ENCODE results near the gene P2RY2. TPM values are rescaled to one million over a fixed set of nuclear protein-coding genes. Genes with fewer than 3 reads are reported as not detected.

P2RY2 gene
- total and polyA plus RNA-seq, 2 experiments from 2014 or later: 0.63 to 1.6 TPM

DNA sequence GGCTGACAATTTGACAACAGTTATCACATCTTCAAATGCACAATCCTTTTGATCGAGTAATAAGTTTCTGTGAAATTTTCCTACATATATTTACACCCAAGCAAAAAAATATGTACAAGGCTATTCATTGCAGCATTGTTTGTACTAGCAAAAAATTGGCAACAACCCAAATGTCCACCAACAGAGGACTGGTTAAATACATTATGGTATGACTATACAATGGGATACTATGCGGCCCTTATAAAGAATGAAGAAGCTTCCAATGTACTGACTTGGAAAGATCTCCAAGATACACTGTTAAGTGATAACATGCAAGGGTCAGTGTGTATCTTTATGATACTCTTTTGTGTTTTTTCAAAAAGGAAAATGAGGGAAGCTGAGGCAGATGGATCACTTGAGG is 8.2 kb upstream of the P2RY2 start:
- TF ChIP-seq EZH2 (IDR thresholded peaks at IDR 0.05; ENCODE audit: low read depth, unreplicated experiment): no peak
- TF ChIP-seq, protein P1, sequence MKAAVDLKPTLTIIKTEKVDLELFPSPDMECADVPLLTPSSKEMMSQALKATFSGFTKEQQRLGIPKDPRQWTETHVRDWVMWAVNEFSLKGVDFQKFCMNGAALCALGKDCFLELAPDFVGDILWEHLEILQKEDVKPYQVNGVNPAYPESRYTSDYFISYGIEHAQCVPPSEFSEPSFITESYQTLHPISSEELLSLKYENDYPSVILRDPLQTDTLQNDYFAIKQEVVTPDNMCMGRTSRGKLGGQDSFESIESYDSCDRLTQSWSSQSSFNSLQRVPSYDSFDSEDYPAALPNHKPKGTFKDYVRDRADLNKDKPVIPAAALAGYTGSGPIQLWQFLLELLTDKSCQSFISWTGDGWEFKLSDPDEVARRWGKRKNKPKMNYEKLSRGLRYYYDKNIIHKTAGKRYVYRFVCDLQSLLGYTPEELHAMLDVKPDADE (IDR thresholded peaks at IDR 0.05): no peak
- ATAC-seq: no peak
- H3K27ac Mint-ChIP-seq: no peak overlapping the region
- no peaks in the 10 kb centered on the region for H3K9me3 Mint-ChIP-seq
- no peaks in the 10 kb centered on the region for H3K9me2 ChIP-seq (ENCODE audit: insufficient read depth)
- no peaks in the 10 kb centered on the region for H4K20me1 ChIP-seq (replicated peaks; ENCODE audit: insufficient read depth)
- no peaks in the 10 kb centered on the region for H3K4me1 Mint-ChIP-seq
- H3K27me3 ChIP-seq (ENCODE audit: insufficient read depth): no peaks in the 10 kb centered on the region
- no peaks in the 10 kb centered on the region for H3K36me3 Mint-ChIP-seq (ENCODE audit: low read depth)
- H3K4me3 ChIP-seq: no peak overlapping the region
- H3K4me3 Mint-ChIP-seq: no peak overlapping the region
- DNase-seq (ENCODE audit: low spot score): no peak
- no peak overlapping the region for H3K4me2 ChIP-seq
- H3K27ac ChIP-seq (ENCODE audit: low read depth): no peak overlapping the region
- H3K36me3 ChIP-seq (ENCODE audit: insufficient read depth): no peaks in the 10 kb centered on the region
- H3K4me1 ChIP-seq (ENCODE audit: insufficient read depth): no peaks in the 10 kb centered on the region
- H2AFZ ChIP-seq: no peak overlapping the region
- H3K27me3 Mint-ChIP-seq (ENCODE audit: insufficient read depth, low read depth, poor library complexity): peaks cover 3% of the 10 kb centered on the region
- H3F3A ChIP-seq (replicated peaks; ENCODE audit: low read depth): no peaks in the 10 kb centered on the region
- no peaks in the 10 kb centered on the region for H3K79me2 ChIP-seq (replicated peaks; ENCODE audit: insufficient read depth)

DNA sequence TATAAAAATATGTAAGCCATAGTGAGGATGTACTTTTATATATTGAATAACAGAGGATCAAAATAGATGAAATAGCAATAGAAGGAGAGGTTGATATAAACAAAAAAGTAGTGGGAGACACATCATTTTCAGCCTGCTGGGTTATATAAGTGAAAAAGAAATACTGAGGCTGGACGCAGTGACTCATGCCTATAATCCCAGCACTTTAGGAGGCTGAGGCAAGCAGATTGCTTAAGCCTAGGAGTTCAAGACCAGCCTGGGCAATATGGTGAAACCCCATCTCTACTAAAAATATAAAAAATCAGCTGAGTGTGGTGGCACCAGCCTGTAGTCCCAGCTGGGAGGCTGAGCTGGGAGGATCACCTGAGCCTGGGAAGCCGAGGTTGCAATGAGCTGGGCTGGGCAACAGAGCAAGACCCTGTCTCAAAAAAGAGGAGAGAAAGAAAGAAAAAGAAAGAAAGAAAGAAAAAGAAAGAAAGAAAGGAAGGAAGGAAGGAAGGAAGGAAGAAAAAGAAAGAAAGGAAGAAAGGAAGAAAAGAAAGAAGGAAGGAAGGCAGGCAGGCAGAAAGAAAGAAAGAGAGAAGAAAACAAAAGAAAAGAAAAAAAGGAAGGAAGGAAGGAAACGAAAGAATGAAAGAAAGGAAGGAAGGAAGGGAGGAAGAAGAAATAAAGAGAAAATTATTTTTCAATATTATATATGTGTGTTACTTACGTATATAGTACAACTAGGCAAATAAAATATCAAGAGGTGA is 7.0 kb upstream of the P2RY2 start:
- no peaks in the 10 kb centered on the region for H3K9me2 ChIP-seq (ENCODE audit: insufficient read depth)
- no peak overlapping the region for H2AFZ ChIP-seq
- no peaks in the 10 kb centered on the region for H3K36me3 Mint-ChIP-seq (ENCODE audit: low read depth)
- H3K4me3 ChIP-seq: no peak overlapping the region
- ATAC-seq (no peak), DNase-seq (ENCODE audit: low spot score) (no peak)
- no peaks in the 10 kb centered on the region for H3K9me3 Mint-ChIP-seq
- H3K27ac Mint-ChIP-seq: no peak overlapping the region
- H4K20me1 ChIP-seq (replicated peaks; ENCODE audit: insufficient read depth): no peaks in the 10 kb centered on the region
- no peaks in the 10 kb centered on the region for H3K36me3 ChIP-seq (ENCODE audit: insufficient read depth)
- no peak overlapping the region for H3K4me3 Mint-ChIP-seq
- no peaks in the 10 kb centered on the region for H3K4me1 ChIP-seq (ENCODE audit: insufficient read depth)
- no peaks in the 10 kb centered on the region for H3K27me3 ChIP-seq (ENCODE audit: insufficient read depth)
- no peaks in the 10 kb centered on the region for H3K4me1 Mint-ChIP-seq
- H3K79me2 ChIP-seq (replicated peaks; ENCODE audit: insufficient read depth): no peaks in the 10 kb centered on the region
- peaks cover 3% of the 10 kb centered on the region for H3K27me3 Mint-ChIP-seq (ENCODE audit: insufficient read depth, low read depth, poor library complexity)
- no peaks in the 10 kb centered on the region for H3F3A ChIP-seq (replicated peaks; ENCODE audit: low read depth)
- H3K4me2 ChIP-seq: no peak overlapping the region
- H3K27ac ChIP-seq (ENCODE audit: low read depth): no peak overlapping the region
- TF ChIP-seq EZH2phosphoT487 (IDR thresholded peaks at IDR 0.05; ENCODE audit: unreplicated experiment) (no peak), STAT1 (IDR thresholded peaks at IDR 0.05; ENCODE audit: unreplicated experiment) (no peak), ZNF331 (CRISPR knock-in tag; IDR thresholded peaks at IDR 0.05; ENCODE audit: low read depth) (no peak), NANOG (IDR thresholded peaks at IDR 0.05; ENCODE audit: borderline replicate concordance) (no peak), ZNF114 (CRISPR knock-in tag; IDR thresholded peaks at IDR 0.05) (no peak)
- TF ChIP-seq, protein P2, sequence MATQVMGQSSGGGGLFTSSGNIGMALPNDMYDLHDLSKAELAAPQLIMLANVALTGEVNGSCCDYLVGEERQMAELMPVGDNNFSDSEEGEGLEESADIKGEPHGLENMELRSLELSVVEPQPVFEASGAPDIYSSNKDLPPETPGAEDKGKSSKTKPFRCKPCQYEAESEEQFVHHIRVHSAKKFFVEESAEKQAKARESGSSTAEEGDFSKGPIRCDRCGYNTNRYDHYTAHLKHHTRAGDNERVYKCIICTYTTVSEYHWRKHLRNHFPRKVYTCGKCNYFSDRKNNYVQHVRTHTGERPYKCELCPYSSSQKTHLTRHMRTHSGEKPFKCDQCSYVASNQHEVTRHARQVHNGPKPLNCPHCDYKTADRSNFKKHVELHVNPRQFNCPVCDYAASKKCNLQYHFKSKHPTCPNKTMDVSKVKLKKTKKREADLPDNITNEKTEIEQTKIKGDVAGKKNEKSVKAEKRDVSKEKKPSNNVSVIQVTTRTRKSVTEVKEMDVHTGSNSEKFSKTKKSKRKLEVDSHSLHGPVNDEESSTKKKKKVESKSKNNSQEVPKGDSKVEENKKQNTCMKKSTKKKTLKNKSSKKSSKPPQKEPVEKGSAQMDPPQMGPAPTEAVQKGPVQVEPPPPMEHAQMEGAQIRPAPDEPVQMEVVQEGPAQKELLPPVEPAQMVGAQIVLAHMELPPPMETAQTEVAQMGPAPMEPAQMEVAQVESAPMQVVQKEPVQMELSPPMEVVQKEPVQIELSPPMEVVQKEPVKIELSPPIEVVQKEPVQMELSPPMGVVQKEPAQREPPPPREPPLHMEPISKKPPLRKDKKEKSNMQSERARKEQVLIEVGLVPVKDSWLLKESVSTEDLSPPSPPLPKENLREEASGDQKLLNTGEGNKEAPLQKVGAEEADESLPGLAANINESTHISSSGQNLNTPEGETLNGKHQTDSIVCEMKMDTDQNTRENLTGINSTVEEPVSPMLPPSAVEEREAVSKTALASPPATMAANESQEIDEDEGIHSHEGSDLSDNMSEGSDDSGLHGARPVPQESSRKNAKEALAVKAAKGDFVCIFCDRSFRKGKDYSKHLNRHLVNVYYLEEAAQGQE (IDR thresholded peaks at IDR 0.05; ENCODE audit: unreplicated experiment): no peak
- TF ChIP-seq, protein P1 (IDR thresholded peaks at IDR 0.05): no peak
- TF ChIP-seq, protein P3, sequence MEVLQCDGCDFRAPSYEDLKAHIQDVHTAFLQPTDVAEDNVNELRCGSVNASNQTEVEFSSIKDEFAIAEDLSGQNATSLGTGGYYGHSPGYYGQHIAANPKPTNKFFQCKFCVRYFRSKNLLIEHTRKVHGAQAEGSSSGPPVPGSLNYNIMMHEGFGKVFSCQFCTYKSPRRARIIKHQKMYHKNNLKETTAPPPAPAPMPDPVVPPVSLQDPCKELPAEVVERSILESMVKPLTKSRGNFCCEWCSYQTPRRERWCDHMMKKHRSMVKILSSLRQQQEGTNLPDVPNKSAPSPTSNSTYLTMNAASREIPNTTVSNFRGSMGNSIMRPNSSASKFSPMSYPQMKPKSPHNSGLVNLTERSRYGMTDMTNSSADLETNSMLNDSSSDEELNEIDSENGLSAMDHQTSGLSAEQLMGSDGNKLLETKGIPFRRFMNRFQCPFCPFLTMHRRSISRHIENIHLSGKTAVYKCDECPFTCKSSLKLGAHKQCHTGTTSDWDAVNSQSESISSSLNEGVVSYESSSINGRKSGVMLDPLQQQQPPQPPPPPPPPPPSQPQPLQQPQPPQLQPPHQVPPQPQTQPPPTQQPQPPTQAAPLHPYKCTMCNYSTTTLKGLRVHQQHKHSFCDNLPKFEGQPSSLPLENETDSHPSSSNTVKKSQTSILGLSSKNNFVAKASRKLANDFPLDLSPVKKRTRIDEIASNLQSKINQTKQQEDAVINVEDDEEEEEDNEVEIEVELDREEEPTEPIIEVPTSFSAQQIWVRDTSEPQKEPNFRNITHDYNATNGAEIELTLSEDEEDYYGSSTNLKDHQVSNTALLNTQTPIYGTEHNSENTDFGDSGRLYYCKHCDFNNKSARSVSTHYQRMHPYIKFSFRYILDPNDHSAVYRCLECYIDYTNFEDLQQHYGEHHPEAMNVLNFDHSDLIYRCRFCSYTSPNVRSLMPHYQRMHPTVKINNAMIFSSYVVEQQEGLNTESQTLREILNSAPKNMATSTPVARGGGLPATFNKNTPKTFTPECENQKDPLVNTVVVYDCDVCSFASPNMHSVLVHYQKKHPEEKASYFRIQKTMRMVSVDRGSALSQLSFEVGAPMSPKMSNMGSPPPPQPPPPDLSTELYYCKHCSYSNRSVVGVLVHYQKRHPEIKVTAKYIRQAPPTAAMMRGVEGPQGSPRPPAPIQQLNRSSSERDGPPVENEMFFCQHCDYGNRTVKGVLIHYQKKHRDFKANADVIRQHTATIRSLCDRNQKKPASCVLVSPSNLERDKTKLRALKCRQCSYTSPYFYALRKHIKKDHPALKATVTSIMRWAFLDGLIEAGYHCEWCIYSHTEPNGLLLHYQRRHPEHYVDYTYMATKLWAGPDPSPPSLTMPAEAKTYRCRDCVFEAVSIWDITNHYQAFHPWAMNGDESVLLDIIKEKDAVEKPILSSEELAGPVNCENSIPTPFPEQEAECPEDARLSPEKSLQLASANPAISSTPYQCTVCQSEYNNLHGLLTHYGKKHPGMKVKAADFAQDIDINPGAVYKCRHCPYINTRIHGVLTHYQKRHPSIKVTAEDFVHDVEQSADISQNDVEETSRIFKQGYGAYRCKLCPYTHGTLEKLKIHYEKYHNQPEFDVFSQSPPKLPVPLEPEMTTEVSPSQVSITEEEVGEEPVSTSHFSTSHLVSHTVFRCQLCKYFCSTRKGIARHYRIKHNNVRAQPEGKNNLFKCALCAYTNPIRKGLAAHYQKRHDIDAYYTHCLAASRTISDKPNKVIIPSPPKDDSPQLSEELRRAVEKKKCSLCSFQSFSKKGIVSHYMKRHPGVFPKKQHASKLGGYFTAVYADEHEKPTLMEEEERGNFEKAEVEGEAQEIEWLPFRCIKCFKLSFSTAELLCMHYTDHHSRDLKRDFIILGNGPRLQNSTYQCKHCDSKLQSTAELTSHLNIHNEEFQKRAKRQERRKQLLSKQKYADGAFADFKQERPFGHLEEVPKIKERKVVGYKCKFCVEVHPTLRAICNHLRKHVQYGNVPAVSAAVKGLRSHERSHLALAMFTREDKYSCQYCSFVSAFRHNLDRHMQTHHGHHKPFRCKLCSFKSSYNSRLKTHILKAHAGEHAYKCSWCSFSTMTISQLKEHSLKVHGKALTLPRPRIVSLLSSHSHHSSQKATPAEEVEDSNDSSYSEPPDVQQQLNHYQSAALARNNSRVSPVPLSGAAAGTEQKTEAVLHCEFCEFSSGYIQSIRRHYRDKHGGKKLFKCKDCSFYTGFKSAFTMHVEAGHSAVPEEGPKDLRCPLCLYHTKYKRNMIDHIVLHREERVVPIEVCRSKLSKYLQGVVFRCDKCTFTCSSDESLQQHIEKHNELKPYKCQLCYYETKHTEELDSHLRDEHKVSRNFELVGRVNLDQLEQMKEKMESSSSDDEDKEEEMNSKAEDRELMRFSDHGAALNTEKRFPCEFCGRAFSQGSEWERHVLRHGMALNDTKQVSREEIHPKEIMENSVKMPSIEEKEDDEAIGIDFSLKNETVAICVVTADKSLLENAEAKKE (CRISPR knock-in tag; IDR thresholded peaks at IDR 0.05): no peak

Data from GM23338 (cell line).